ENCODE results near the gene ZNF423. TPM values are rescaled to one million over a fixed set of nuclear protein-coding genes. Genes with fewer than 3 reads are reported as not detected.

Gene ZNF423
- total and polyA plus RNA-seq, 2 experiments from 2014 or later = 14.9 to 41.8 TPM

- no peak for TF ChIP-seq ETS1 (IDR thresholded peaks at IDR 0.05)
Measured at GRCh38 chr16:49617710-49618330, 238.1 kb downstream of the ZNF423 start (continued).

- ATAC-seq (no peak), DNase-seq (ENCODE audit: low spot score) (no peak)
- H3K4me1 Mint-ChIP-seq = peaks cover 11% of the 10 kb centered on the region
- H3K36me3 Mint-ChIP-seq (ENCODE audit: low read depth) = no peaks in the 10 kb centered on the region; the same call in 2 of the 3 replicates
- no peaks in the 10 kb centered on the region for H3K36me3 ChIP-seq (ENCODE audit: insufficient read depth)
- H2AFZ ChIP-seq = no peak overlapping the region
- H4K20me1 ChIP-seq (replicated peaks; ENCODE audit: insufficient read depth) = no peaks in the 10 kb centered on the region
- no peak overlapping the region for H3K4me2 ChIP-seq
- H3K4me1 ChIP-seq (ENCODE audit: insufficient read depth) = peaks cover 4% of the 10 kb centered on the region; the same call in 1 of the 2 replicates
- no peaks in the 10 kb centered on the region; the same call in 2 of the 3 replicates for H3K9me3 Mint-ChIP-seq
- no peak overlapping the region for H3K4me3 ChIP-seq
- H3F3A ChIP-seq (replicated peaks; ENCODE audit: low read depth) = no peaks in the 10 kb centered on the region
- no peaks in the 10 kb centered on the region for H3K79me2 ChIP-seq (replicated peaks; ENCODE audit: insufficient read depth)
- H3K4me3 Mint-ChIP-seq = no peak overlapping the region
- H3K27me3 ChIP-seq (ENCODE audit: insufficient read depth) = no peaks in the 10 kb centered on the region
- H3K9me2 ChIP-seq (ENCODE audit: insufficient read depth) = no peaks in the 10 kb centered on the region
- no peak overlapping the region for H3K27ac Mint-ChIP-seq
- peaks cover 5% of the 10 kb centered on the region for H3K27me3 Mint-ChIP-seq (ENCODE audit: insufficient read depth, low read depth, poor library complexity)
- no peak overlapping the region for H3K27ac ChIP-seq (ENCODE audit: low read depth)
- TF ChIP-seq CREB1 (CRISPR knock-in tag; IDR thresholded peaks at IDR 0.05; ENCODE audit: low read depth) (no peak), ZNF331 (CRISPR knock-in tag; IDR thresholded peaks at IDR 0.05; ENCODE audit: low read depth) (no peak), ETS1 (IDR thresholded peaks at IDR 0.05) (no peak), NANOG (IDR thresholded peaks at IDR 0.05; ENCODE audit: borderline replicate concordance) (no peak), JUNB (IDR thresholded peaks at IDR 0.05; ENCODE audit: unreplicated experiment) (no peak), ZNF462 (CRISPR knock-in tag; IDR thresholded peaks at IDR 0.05) (no peak), EZH2phosphoT487 (IDR thresholded peaks at IDR 0.05; ENCODE audit: unreplicated experiment) (no peak), EZH2 (IDR thresholded peaks at IDR 0.05; ENCODE audit: low read depth, unreplicated experiment) (no peak), POLR2AphosphoS5 (IDR thresholded peaks at IDR 0.05; ENCODE audit: low read depth) (no peak), ZNF114 (CRISPR knock-in tag; IDR thresholded peaks at IDR 0.05) (no peak), REST (IDR thresholded peaks at IDR 0.05; ENCODE audit: unreplicated experiment) (no peak), STAT1 (IDR thresholded peaks at IDR 0.05; ENCODE audit: unreplicated experiment) (no peak)
Measured at GRCh38 chr16:49617016-49617629, 238.8 kb downstream of the ZNF423 start.
